K562 (cell line): Measurements from ENCODE around the gene MVD. TPM values are rescaled to one million over a fixed set of nuclear protein-coding genes. Genes with fewer than 3 reads are reported as not detected.
A peak's percentile ranks its signal among the peaks of the same experiment; 100 is the strongest.

ENCODE experiments used
- ATF6 ChIP-seq: sonication (generic); formaldehyde crosslinking; IDR thresholded peaks from 2 replicates; pipeline ENCODE4 v1.4.0; 2020; ENCODE audit warnings: mild to moderate bottlenecking, missing genetic modification reagents
- DDX20 ChIP-seq: fragments of 450-650 bp; IDR thresholded peaks from 2 replicates; pipeline ENCODE4 v1.6.1; 2016; ENCODE audit warnings: missing genetic modification characterization, low read depth, mild to moderate bottlenecking, missing compliant biosample characterization, moderate library complexity
- HNRNPUL1 ChIP-seq: fragments of 200-400 bp; formaldehyde crosslinking; IDR thresholded peaks from 2 replicates; pipeline ENCODE4 v1.6.1; 2017; ENCODE audit warnings: low read length
- IRF2 ChIP-seq: sonication (generic); formaldehyde crosslinking; IDR thresholded peaks from 2 replicates; pipeline ENCODE4 v1.8.1; 2022; ENCODE audit warnings: mild to moderate bottlenecking, missing genetic modification reagents
- NFATC3 ChIP-seq: fragments of 450-650 bp; IDR thresholded peaks from 2 replicates; pipeline ENCODE4 v1.6.1; 2017; ENCODE audit warnings: mild to moderate bottlenecking
- NFXL1 ChIP-seq: fragments of 450-650 bp; formaldehyde crosslinking; IDR thresholded peaks from 2 replicates; pipeline ENCODE4 v1.4.0; 2021; ENCODE audit warnings: mild to moderate bottlenecking
- POLR3A ChIP-seq: IDR thresholded peaks from 2 replicates; pipeline ENCODE4 v1.6.1; 2011; ENCODE audit warnings: borderline replicate concordance, mild to moderate bottlenecking, moderate library complexity; ENCODE audit not compliant: insufficient read length, insufficient read depth; ENCODE audit errors: extremely low read depth
- PRMT5 ChIP-seq: sonication (generic); formaldehyde crosslinking; IDR thresholded peaks from 2 replicates; pipeline ENCODE4 v1.5.0; 2020; ENCODE audit warnings: missing genetic modification reagents
- RERE ChIP-seq: sonication (generic); formaldehyde crosslinking; IDR thresholded peaks from 2 replicates; pipeline ENCODE4 v1.8.0; 2023; ENCODE audit warnings: missing genetic modification reagents, mild to moderate bottlenecking, borderline replicate concordance
- SLC30A9 ChIP-seq: fragments of 250-450 bp; sonication (Bioruptor Pico); IDR thresholded peaks from 2 replicates; pipeline ENCODE4 v1.8.0; 2022; ENCODE audit warnings: mild to moderate bottlenecking, moderate library complexity
- ZBTB1 ChIP-seq: sonication (generic); formaldehyde crosslinking; IDR thresholded peaks from 2 replicates; pipeline ENCODE4 v1.8.1; 2023; ENCODE audit warnings: missing genetic modification reagents, low read depth, mild to moderate bottlenecking, borderline replicate concordance
- ZBTB7A ChIP-seq: IDR thresholded peaks from 2 replicates; pipeline ENCODE4 v1.6.1; 2011; ENCODE audit warnings: low read depth, mild to moderate bottlenecking, low read length, moderate library complexity, borderline replicate concordance; ENCODE audit not compliant: control insufficient read depth
- polyA plus RNA-seq, 8 experiments: library from polyadenylated mRNA; depleted of rRNA in 4 of 8; stranded (reverse) in 5 of 8; unstranded in 3 of 8; fragments of >200 nt; fragmentation: Nextera tagmentation in 2 of 8; fragmentation: Illumina TruSeq in 1 of 8; extraction: Ambion mirVana in 2 of 8; extraction: Trizol in 1 of 8; gene quantifications; 2 replicates each; pipeline versions ENCODE4 v1.2.1 to v1.2.3, GENCODE V29; 2011 to 2014; ENCODE audit warnings: inconsistent platforms in 1 of 8, missing spikeins in 1 of 8
- total RNA-seq, 7 experiments: library from RNA; depleted of rRNA in 6 of 7; stranded (reverse); fragments of >200 nt in 6 of 7; fragmentation: Illumina TruSeq in 2 of 7; extraction: Trizol in 2 of 7; gene quantifications; 2 replicates each; pipeline versions ENCODE4 v1.2.1 to v1.2.3, GENCODE V29; 2011 to 2021; ENCODE audit warnings: low replicate concordance in 1 of 7
- TF ChIP-seq, protein P1 (sequence below), 2 experiments: fragments of 450-650 bp; conservative IDR thresholded peaks; 2 replicates each; pipeline ENCODE4 v1.6.1; 2017; ENCODE audit warnings: mild to moderate bottlenecking in 2 of 2, moderate library complexity in 2 of 2
- TF ChIP-seq, protein P2 (sequence below): IDR thresholded peaks from 2 replicates; pipeline ENCODE4 v1.6.1; 2011; ENCODE audit not compliant: insufficient read length; ENCODE audit errors: extremely low read depth
- TF ChIP-seq, protein P3 (sequence below): fragments of 250-450 bp; sonication (Bioruptor Pico); IDR thresholded peaks from 2 replicates; pipeline ENCODE4 v1.8.0; 2022; ENCODE audit warnings: moderate library complexity, mild to moderate bottlenecking, inconsistent platforms

The MVD gene
- total and polyA plus RNA-seq, 9 of the 15 experiments (the other 6 are each of a cell fraction or from before 2014, with no cell fraction given): 12.2 to 141 (median 45.3) TPM

DNA sequence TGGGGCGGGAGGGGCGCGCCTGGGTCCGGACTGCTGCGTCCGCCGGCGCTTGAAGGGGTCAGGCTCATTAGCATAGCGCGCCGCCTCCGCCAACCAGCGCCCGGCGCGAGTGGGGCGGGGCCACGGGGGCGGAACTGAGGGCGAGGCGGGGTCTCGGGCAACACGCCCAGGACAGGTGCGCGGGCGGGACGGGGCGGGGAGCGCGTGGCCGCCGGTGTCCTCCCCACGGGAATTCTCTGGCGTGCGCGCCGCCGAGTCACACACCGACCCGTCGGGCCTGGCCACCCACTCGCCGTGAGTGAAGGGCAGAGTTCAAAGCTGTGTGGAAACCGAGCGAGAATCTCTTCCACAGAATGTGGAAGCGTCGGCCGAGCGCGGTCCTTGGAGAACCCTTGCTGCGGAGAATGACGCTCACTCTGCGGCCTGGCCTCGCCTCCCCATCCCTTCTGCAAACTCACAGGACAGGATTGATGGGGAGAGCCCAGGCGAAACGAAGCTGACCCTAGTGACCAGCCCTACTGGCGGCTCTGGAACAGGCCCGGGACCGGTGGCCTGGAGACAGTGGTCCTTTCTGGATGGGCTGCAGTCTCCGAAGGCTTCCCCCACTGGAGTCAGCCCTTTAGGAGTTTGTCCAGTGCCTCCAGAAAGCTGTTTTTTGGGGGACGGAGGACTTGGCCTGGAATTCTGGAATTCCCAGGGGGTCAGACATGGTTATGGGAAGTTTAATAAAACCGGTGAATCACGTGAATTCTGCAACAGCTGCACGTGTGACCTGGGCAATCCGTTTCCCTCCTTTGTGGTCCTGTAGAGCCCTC lies 23.8 kb upstream of the MVD start, which contains the start of gene SNAI3 (continued):
- TF ChIP-seq RERE (CRISPR knock-in tag) (no peak), NFXL1 (CRISPR knock-in tag) (no peak), DDX20 (no peak), SLC30A9 (no peak), ATF6 (CRISPR knock-in tag) (no peak), ZBTB7A (peak; percentile 91; the same call in 1 of the 2 replicates), ZBTB1 (CRISPR knock-in tag) (no peak), PRMT5 (CRISPR knock-in tag) (no peak), HNRNPUL1 (no peak), IRF2 (CRISPR knock-in tag) (no peak), POLR3A (no peak), NFATC3 (no peak)
- TF ChIP-seq, protein P1, sequence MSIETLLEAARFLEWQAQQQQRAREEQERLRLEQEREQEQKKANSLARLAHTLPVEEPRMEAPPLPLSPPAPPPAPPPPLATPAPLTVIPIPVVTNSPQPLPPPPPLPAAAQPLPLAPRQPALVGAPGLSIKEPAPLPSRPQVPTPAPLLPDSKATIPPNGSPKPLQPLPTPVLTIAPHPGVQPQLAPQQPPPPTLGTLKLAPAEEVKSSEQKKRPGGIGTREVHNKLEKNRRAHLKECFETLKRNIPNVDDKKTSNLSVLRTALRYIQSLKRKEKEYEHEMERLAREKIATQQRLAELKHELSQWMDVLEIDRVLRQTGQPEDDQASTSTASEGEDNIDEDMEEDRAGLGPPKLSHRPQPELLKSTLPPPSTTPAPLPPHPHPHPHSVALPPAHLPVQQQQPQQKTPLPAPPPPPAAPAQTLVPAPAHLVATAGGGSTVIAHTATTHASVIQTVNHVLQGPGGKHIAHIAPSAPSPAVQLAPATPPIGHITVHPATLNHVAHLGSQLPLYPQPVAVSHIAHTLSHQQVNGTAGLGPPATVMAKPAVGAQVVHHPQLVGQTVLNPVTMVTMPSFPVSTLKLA (conservative IDR thresholded peaks at IDR 0.05): peak; percentile 52 to 79
- TF ChIP-seq, protein P2, sequence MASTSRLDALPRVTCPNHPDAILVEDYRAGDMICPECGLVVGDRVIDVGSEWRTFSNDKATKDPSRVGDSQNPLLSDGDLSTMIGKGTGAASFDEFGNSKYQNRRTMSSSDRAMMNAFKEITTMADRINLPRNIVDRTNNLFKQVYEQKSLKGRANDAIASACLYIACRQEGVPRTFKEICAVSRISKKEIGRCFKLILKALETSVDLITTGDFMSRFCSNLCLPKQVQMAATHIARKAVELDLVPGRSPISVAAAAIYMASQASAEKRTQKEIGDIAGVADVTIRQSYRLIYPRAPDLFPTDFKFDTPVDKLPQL: peak; percentile 35
- TF ChIP-seq, protein P3, sequence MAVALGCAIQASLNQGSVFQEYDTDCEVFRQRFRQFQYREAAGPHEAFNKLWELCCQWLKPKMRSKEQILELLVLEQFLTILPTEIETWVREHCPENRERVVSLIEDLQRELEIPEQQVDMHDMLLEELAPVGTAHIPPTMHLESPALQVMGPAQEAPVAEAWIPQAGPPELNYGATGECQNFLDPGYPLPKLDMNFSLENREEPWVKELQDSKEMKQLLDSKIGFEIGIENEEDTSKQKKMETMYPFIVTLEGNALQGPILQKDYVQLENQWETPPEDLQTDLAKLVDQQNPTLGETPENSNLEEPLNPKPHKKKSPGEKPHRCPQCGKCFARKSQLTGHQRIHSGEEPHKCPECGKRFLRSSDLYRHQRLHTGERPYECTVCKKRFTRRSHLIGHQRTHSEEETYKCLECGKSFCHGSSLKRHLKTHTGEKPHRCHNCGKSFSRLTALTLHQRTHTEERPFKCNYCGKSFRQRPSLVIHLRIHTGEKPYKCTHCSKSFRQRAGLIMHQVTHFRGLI (CRISPR knock-in tag): no peak
